NCI-H1417 (cell line): ENCODE measurements around the gene LRMDA.

Experiments used
- DNase-seq, 3 experiments: peaks; one replicate each; lab custom pipeline; 2025; lab: John Stamatoyannopoulos, UW

The LRMDA gene

GRCh38 chr10:76206797-76207352, 775.5 kb downstream of the LRMDA start:
- DNase-seq, result no peak

- DNase-seq, result no peak
Observed at GRCh38 chr10:76209135-76209534, 777.7 kb downstream of the LRMDA start.

- no peak for DNase-seq
Observed at GRCh38 chr10:76210211-76210610, 778.8 kb downstream of the LRMDA start.

- DNase-seq, result no peak
Observed at GRCh38 chr10:76211691-76212090, 780.3 kb downstream of the LRMDA start.

GRCh38 chr10:76213876-76214275, 782.5 kb downstream of the LRMDA start:
- DNase-seq, result no peak

- DNase-seq, result peak in 1 of 3 experiments; percentile 74
Observed at GRCh38 chr10:76218035-76218434, 786.6 kb downstream of the LRMDA start.

GRCh38 chr10:76229341-76229740, 797.9 kb downstream of the LRMDA start:
- DNase-seq, result no peak

GRCh38 chr10:76230921-76231285, 799.5 kb downstream of the LRMDA start:
- peak in 1 of 3 experiments; percentile 16 for DNase-seq

GRCh38 chr10:76231286-76231934, 800.0 kb downstream of the LRMDA start:
- DNase-seq, result peak in 1 of 3 experiments; percentile 16

- DNase-seq, result no peak
Observed at GRCh38 chr10:76234499-76235226, 803.2 kb downstream of the LRMDA start.

GRCh38 chr10:76236356-76236755, 804.9 kb downstream of the LRMDA start:
- no peak for DNase-seq

GRCh38 chr10:76242956-76243355, 811.5 kb downstream of the LRMDA start:
- peak in 2 of 3 experiments; percentile 1 to 6 for DNase-seq

- no peak for DNase-seq
Observed at GRCh38 chr10:76244061-76244686, 812.8 kb downstream of the LRMDA start.

GRCh38 chr10:76245951-76246495, 814.6 kb downstream of the LRMDA start:
- DNase-seq, result no peak

- no peak for DNase-seq
Observed at GRCh38 chr10:76248649-76249200, 817.3 kb downstream of the LRMDA start.

GRCh38 chr10:76251841-76252671, 820.6 kb downstream of the LRMDA start:
- DNase-seq, result no peak

GRCh38 chr10:76252733-76253132, 821.3 kb downstream of the LRMDA start:
- no peak for DNase-seq

- no peak for DNase-seq
Observed at GRCh38 chr10:76255241-76255640, 823.8 kb downstream of the LRMDA start.

GRCh38 chr10:76257816-76258215, 826.4 kb downstream of the LRMDA start:
- no peak for DNase-seq

- DNase-seq, result no peak
Observed at GRCh38 chr10:76265441-76266113, 834.2 kb downstream of the LRMDA start.

GRCh38 chr10:76268530-76268929, 837.1 kb downstream of the LRMDA start:
- no peak for DNase-seq
